K562 (cell line): Measurements from ENCODE around the gene MCEE. TPM values are rescaled to one million over a fixed set of nuclear protein-coding genes. Genes with fewer than 3 reads are reported as not detected.

Experiments used
- ASH1L ChIP-seq: fragments of 450-650 bp; IDR thresholded peaks from 2 replicates; pipeline ENCODE4 v1.6.1; 2018; ENCODE audit warnings: borderline replicate concordance, mild to moderate bottlenecking, low read depth; ENCODE audit not compliant: partially characterized antibody
- ATF1 ChIP-seq, 2 experiments: fragments of 450-650 bp in 1 of 2; IDR thresholded peaks; 2 replicates each; pipeline ENCODE4 v1.6.1; 2016; ENCODE audit warnings: missing compliant biosample characterization in 1 of 2, missing genetic modification characterization in 1 of 2
- CREBBP ChIP-seq: IDR thresholded peaks from one replicate; pipeline ENCODE4 v1.6.1; 2012; ENCODE audit warnings: low read depth, mild to moderate bottlenecking, control low read depth, inconsistent platforms, low read length
- CTCFL ChIP-seq: IDR thresholded peaks from 2 replicates; pipeline ENCODE4 v1.6.1; 2011; ENCODE audit warnings: borderline replicate concordance, low read depth, mild to moderate bottlenecking, moderate library complexity, low read length; ENCODE audit not compliant: insufficient read depth, poor library complexity, severe bottlenecking
- ELF2 ChIP-seq: fragments of 250-450 bp; sonication (Bioruptor Pico); IDR thresholded peaks from 2 replicates; pipeline ENCODE4 v1.5.0; 2021; ENCODE audit warnings: mild to moderate bottlenecking
- GABPA ChIP-seq: fragments of 200-800 bp; sonication (Bioruptor generic); conservative IDR thresholded peaks from 2 replicates; pipeline ENCODE4 v1.6.1; 2016; ENCODE audit warnings: low read depth, missing genetic modification characterization, missing compliant biosample characterization
- HDAC6 ChIP-seq: IDR thresholded peaks from 2 replicates; pipeline ENCODE4 v1.6.1; 2012; ENCODE audit warnings: low read depth, mild to moderate bottlenecking, control low read depth, inconsistent platforms, low read length, moderate library complexity
- LEF1 ChIP-seq: fragments of 450-650 bp; IDR thresholded peaks from 2 replicates; pipeline ENCODE4 v1.6.1; 2016; ENCODE audit warnings: mild to moderate bottlenecking
- MYC ChIP-seq, 2 experiments: fragments of 250-450 bp in 1 of 2; sonication (Bioruptor Pico) in 1 of 2; IDR thresholded peaks; 2 replicates each; pipeline versions ENCODE4 v1.5.1 to v1.6.1; 2012 to 2021; ENCODE audit warnings: low read depth in 2 of 2, borderline replicate concordance in 1 of 2, improper control_type of control experiment in 1 of 2, low read length in 1 of 2, mild to moderate bottlenecking in 1 of 2, moderate library complexity in 1 of 2
- NFRKB ChIP-seq: fragments of 450-650 bp; IDR thresholded peaks from 2 replicates; pipeline ENCODE4 v1.6.1; 2016; ENCODE audit warnings: low read depth
- NFYB ChIP-seq: IDR thresholded peaks from 2 replicates; pipeline ENCODE4 v1.6.1; 2011; ENCODE audit warnings: mild to moderate bottlenecking, moderate library complexity; ENCODE audit not compliant: insufficient read length; ENCODE audit errors: extremely low read depth
- NR2C1 ChIP-seq, 2 experiments: fragments of 450-650 bp; IDR thresholded peaks; 2 replicates each; pipeline ENCODE4 v1.6.1; 2017; ENCODE audit warnings: mild to moderate bottlenecking in 2 of 2, antibody characterized with exemption in 1 of 2, inconsistent platforms in 1 of 2, missing compliant biosample characterization in 1 of 2, missing genetic modification characterization in 1 of 2
- NUFIP1 ChIP-seq: fragments of 450-650 bp; IDR thresholded peaks from 2 replicates; pipeline ENCODE4 v1.6.1; 2018; ENCODE audit not compliant: partially characterized antibody
- RAD51 ChIP-seq: fragments of 450-650 bp; IDR thresholded peaks from 2 replicates; pipeline ENCODE4 v1.7.1; 2016; ENCODE audit warnings: low read depth, mild to moderate bottlenecking, borderline replicate concordance
- SIN3B ChIP-seq: fragments of 450-650 bp; IDR thresholded peaks from 2 replicates; pipeline ENCODE4 v1.6.1; 2017; ENCODE audit warnings: low read depth, mild to moderate bottlenecking, moderate library complexity
- THRB ChIP-seq: fragments of 450-650 bp; formaldehyde crosslinking; conservative IDR thresholded peaks from 2 replicates; pipeline ENCODE4 v1.4.0; 2022; ENCODE audit warnings: mild to moderate bottlenecking, missing genetic modification characterization
- ZC3H11A ChIP-seq: IDR thresholded peaks from 2 replicates; pipeline ENCODE4 v1.6.1; 2012; ENCODE audit warnings: low read depth, low read length, improper control_type of control experiment
- ZNF212 ChIP-seq: fragments of 450-650 bp; formaldehyde crosslinking; IDR thresholded peaks from 2 replicates; pipeline ENCODE4 v1.4.0; 2020; ENCODE audit warnings: mild to moderate bottlenecking
- ZNF282 ChIP-seq: sonication (generic); formaldehyde crosslinking; IDR thresholded peaks from 2 replicates; pipeline ENCODE4 v1.8.1; 2023; ENCODE audit warnings: missing genetic modification reagents
- ZNF507 ChIP-seq: conservative IDR thresholded peaks from 2 replicates; pipeline ENCODE4 v1.6.1; 2017; ENCODE audit warnings: missing genetic modification characterization, missing compliant biosample characterization
- ZNF551 ChIP-seq: fragments of 250-450 bp; sonication (Bioruptor Pico); IDR thresholded peaks from 2 replicates; pipeline ENCODE4 v1.5.0; 2021; ENCODE audit warnings: mild to moderate bottlenecking, moderate library complexity
- ZNF644 ChIP-seq: fragments of 200-800 bp; sonication (Bioruptor generic); IDR thresholded peaks from 2 replicates; pipeline ENCODE4 v1.6.1; 2016; ENCODE audit warnings: low read depth, missing genetic modification characterization, missing compliant biosample characterization
- ZNF668 ChIP-seq: fragments of 250-450 bp; sonication (Bioruptor Pico); IDR thresholded peaks from 2 replicates; pipeline ENCODE4 v1.8.0; 2022; ENCODE audit warnings: mild to moderate bottlenecking, inconsistent platforms
- ZNF785 ChIP-seq: fragments of 250-450 bp; sonication (Bioruptor Pico); IDR thresholded peaks from 2 replicates; pipeline ENCODE4 v1.4.0; 2020; ENCODE audit warnings: mild to moderate bottlenecking
- ZNF830 ChIP-seq: fragments of 250-450 bp; sonication (Bioruptor Pico); IDR thresholded peaks from 2 replicates; pipeline ENCODE4 v1.5.0; 2021; ENCODE audit warnings: mild to moderate bottlenecking
- polyA plus RNA-seq, 8 experiments: library from polyadenylated mRNA; depleted of rRNA in 4 of 8; stranded (reverse) in 5 of 8; unstranded in 3 of 8; fragments of >200 nt; fragmentation: Nextera tagmentation in 2 of 8; fragmentation: Illumina TruSeq in 1 of 8; extraction: Ambion mirVana in 2 of 8; extraction: Trizol in 1 of 8; gene quantifications; 2 replicates each; pipeline versions ENCODE4 v1.2.1 to v1.2.3, GENCODE V29; 2011 to 2014; ENCODE audit warnings: inconsistent platforms in 1 of 8, missing spikeins in 1 of 8
- total RNA-seq, 7 experiments: library from RNA; depleted of rRNA in 6 of 7; stranded (reverse); fragments of >200 nt in 6 of 7; fragmentation: Illumina TruSeq in 2 of 7; extraction: Trizol in 2 of 7; gene quantifications; 2 replicates each; pipeline versions ENCODE4 v1.2.1 to v1.2.3, GENCODE V29; 2011 to 2021; ENCODE audit warnings: low replicate concordance in 1 of 7

MCEE gene
- total and polyA plus RNA-seq, 9 of the 15 experiments (the other 6 are each of a cell fraction or from before 2014, with no cell fraction given), result 15.6 to 49.1 (median 24.5) TPM

- peak; percentile 60; the same call in 1 of the 2 replicates for TF ChIP-seq NR2C1 (IDR thresholded peaks at IDR 0.05)
- TF ChIP-seq NR2C1 (tag; IDR thresholded peaks at IDR 0.05), result peak; percentile 28; the same call in 1 of the 2 replicates
- peak; percentile 64; the same call in 1 of the 2 replicates for TF ChIP-seq ZNF212
- TF ChIP-seq CREBBP, result no peak
- no peak for TF ChIP-seq ZC3H11A
- no peak for TF ChIP-seq CTCFL
- TF ChIP-seq GABPA, result peak; percentile 88
- no peak for TF ChIP-seq LEF1
- TF ChIP-seq ZNF282 (CRISPR knock-in tag), result no peak
- TF ChIP-seq ASH1L, result no peak
- no peak; the same call in 1 of the 2 replicates for TF ChIP-seq ZNF644 (tag)
- TF ChIP-seq HDAC6, result no peak
- peak; percentile 17; the same call in 1 of the 2 replicates for TF ChIP-seq NFRKB
- peak; percentile 73; the same call in 1 of the 2 replicates for TF ChIP-seq SIN3B
- no peak for TF ChIP-seq ZNF507 (tag)
- TF ChIP-seq ZNF785, result no peak
- peak; percentile 75; the same call in 1 of the 2 replicates for TF ChIP-seq ELF2 (CRISPR knock-in tag)
- TF ChIP-seq ATF1 (CRISPR knock-in tag; IDR thresholded peaks at IDR 0.05), result 0 out of 2 replicates have a peak, but pooled peaks have one; percentile 8
- TF ChIP-seq ATF1 (tag; IDR thresholded peaks at IDR 0.05), result peak; percentile 96
- TF ChIP-seq MYC (IDR thresholded peaks at IDR 0.05; ENCODE audit: low read depth, low read length), result peak; percentile 18; the same call in 1 of the 2 replicates
- no peak for TF ChIP-seq MYC (CRISPR knock-in tag; IDR thresholded peaks at IDR 0.05; ENCODE audit: borderline replicate concordance, low read depth)
- TF ChIP-seq RAD51, result peak; percentile 71
- TF ChIP-seq ZNF830 (CRISPR knock-in tag), result 0 out of 2 replicates have a peak, but pooled peaks have one; percentile 33
- no peak for TF ChIP-seq NFYB
- no peak for TF ChIP-seq NUFIP1
- no peak for TF ChIP-seq ZNF668 (CRISPR knock-in tag)
- no peak for TF ChIP-seq ZNF551
- TF ChIP-seq THRB (CRISPR knock-in tag), result peak; percentile 74
Observed at GRCh38 chr2:71068218-71069035, 61.6 kb downstream of the MCEE start, which contains the start of gene NAGK (continued).
